ENCODE data around the gene COG5. TPM values are rescaled to one million over a fixed set of nuclear protein-coding genes. Genes with fewer than 3 reads are reported as not detected.

The COG5 gene
- total RNA-seq, 4 donors from 2014 or later: 20.8 to 49.7 (median 25.7) TPM

DNA sequence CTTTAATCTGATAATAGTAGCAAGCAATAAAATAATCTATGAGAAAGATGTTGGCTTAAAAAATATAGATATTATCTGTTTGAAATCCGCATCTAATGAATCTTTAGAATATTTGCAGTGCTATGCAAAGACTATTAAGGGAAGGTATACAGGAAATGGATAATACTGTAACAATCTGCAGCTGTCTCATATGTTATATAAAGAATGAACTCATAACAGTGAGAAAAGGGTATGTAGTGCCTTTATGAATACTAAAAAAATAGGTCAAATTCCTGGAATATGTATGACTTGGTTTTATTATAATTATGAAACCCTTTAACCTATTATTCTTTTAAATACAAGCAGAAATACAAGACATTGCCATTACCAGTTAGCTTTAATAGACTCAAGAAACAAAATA is 198.9 kb downstream of the COG5 start:
- no peak overlapping the region for H3K27ac ChIP-seq
- no peak for DNase-seq
- in situ Hi-C loops (cut with MboI; ENCODE audit: low sequenced_read_pairs in 4 of 4) (no loop called here), intact Hi-C loops (cut with DNase I; ENCODE audit: low total_unique reads) (no loop called here)
- H3K36me3 ChIP-seq: peaks cover 0 to 25% of the 10 kb centered on the region in 2 donors
- H3K9me3 ChIP-seq: peaks cover 0 to 6% (median 0%) of the 10 kb centered on the region in 3 donors
- no peaks in the 10 kb centered on the region for H3K27me3 ChIP-seq
- H3K4me1 ChIP-seq: no peaks in the 10 kb centered on the region
- TF ChIP-seq CTCF (IDR thresholded peaks at IDR 0.05 in 4 of 5, conservative IDR thresholded peaks at IDR 0.05 in 1 of 5) (no peak), POLR2A (IDR thresholded peaks at IDR 0.05) (no peak)
- H3K4me3 ChIP-seq: no peak overlapping the region
- ATAC-seq: no peak

DNA sequence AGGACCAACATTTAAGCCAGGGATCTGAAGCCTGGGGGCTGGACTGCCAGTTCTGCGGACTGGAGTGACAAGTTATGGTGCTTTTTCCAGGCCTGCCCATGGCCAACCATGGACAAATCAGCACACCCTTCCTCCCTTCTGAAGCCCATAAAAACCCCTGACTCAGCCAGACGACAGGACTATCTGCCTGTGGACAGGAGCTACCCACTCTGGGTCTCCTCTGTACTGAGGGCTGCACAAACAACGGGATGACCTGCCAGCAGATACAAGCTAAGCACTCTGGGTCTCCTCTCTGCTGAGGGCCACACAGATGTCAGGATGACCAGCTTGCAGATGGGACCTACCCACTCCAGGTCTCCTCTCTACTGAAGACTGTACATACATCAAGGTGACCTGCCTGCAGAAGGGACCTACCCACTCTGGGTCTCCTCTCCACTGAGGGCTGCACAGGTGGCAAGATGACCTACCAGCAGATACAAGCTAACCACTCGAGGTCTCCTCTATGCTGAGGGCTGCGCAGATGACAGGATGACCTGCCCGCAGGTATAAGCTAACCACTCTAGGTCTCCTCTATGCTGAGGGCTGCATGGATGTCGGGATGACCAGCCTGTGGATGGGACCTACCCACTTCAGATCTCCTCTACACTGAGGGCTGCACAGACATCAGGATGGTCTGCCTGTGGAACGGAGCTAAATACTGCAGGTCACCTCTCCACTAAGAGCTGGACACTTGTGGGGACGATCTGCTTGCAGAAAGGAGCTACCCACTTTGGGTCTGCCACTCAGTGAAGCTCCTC is 204.0 kb downstream of the COG5 start:
- Histone ChIP-seq H3K27ac (no peak overlapping the region), H3K9me3 (peaks cover 0 to 7% (median 0%) of the 10 kb centered on the region in 3 donors), H3K4me1 (no peaks in the 10 kb centered on the region), H3K4me3 (no peak overlapping the region), H3K27me3 (no peaks in the 10 kb centered on the region), H3K36me3 (peaks cover 0 to 34% of the 10 kb centered on the region in 2 donors)
- ATAC-seq (no peak), DNase-seq (no peak)
- in situ Hi-C loops (cut with MboI; ENCODE audit: low sequenced_read_pairs in 4 of 4): no loop called here
- intact Hi-C loops (cut with DNase I; ENCODE audit: low total_unique reads): no loop called here
- TF ChIP-seq CTCF (IDR thresholded peaks at IDR 0.05 in 4 of 5, conservative IDR thresholded peaks at IDR 0.05 in 1 of 5) (no peak), POLR2A (IDR thresholded peaks at IDR 0.05) (no peak)

DNA sequence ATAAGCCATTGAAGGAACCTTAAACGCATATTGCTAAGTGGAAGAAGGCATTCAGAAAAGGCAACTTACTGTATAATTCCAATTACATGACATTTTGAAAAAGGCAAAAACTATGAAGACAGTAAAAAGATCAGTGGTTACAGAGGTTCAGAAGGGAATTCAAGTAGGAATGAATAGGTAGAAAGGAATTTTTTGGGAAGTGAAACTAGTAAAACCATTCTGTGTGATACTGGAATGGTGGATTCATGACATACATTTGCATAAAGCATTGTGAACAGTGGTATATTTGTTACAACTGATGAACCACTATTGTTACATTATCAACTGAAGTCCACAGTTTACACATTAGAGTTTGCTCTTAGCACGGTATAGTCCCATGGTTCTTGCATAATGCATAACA is 208.1 kb downstream of the COG5 start:
- no peaks in the 10 kb centered on the region for H3K4me1 ChIP-seq
- in situ Hi-C loops (cut with MboI; ENCODE audit: low sequenced_read_pairs in 4 of 4): no loop called here
- TF ChIP-seq POLR2A (IDR thresholded peaks at IDR 0.05) (no peak), CTCF (IDR thresholded peaks at IDR 0.05 in 4 of 5, conservative IDR thresholded peaks at IDR 0.05 in 1 of 5) (no peak)
- no peak for ATAC-seq
- H3K27ac ChIP-seq: no peak overlapping the region
- H3K27me3 ChIP-seq: no peaks in the 10 kb centered on the region
- DNase-seq: no peak
- no peak overlapping the region for H3K4me3 ChIP-seq
- intact Hi-C loops (cut with DNase I; ENCODE audit: low total_unique reads): no loop called here
- peaks cover 0 to 7% (median 0%) of the 10 kb centered on the region in 3 donors for H3K9me3 ChIP-seq
- H3K36me3 ChIP-seq: peaks cover 0 to 17% of the 10 kb centered on the region in 2 donors

DNA sequence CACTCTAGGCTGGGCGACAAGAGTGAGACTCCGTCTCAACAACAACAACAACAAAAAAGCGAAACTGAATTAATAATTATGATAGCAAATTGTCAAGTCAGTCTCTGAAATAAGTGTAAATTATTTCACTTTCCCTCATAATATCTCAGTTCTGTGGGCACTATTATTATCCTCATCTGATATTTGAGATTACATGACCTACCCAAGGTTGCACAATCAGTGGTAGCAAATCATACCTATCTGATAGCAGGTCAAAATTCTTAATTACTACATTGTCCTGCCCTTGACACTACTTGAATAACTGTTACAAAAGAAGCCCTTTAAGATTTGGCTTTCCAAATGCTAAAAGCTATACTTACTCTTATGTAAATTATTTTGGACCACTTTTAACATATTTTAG is 209.1 kb downstream of the COG5 start:
- H3K4me3 ChIP-seq: no peak overlapping the region
- in situ Hi-C loops (cut with MboI; ENCODE audit: low sequenced_read_pairs in 4 of 4) (no loop called here), intact Hi-C loops (cut with DNase I; ENCODE audit: low total_unique reads) (no loop called here)
- no peak for ATAC-seq
- H3K36me3 ChIP-seq: peaks cover 0 to 7% of the 10 kb centered on the region in 2 donors
- H3K4me1 ChIP-seq: no peaks in the 10 kb centered on the region
- DNase-seq: no peak
- TF ChIP-seq CTCF (IDR thresholded peaks at IDR 0.05 in 4 of 5, conservative IDR thresholded peaks at IDR 0.05 in 1 of 5) (no peak), POLR2A (IDR thresholded peaks at IDR 0.05) (no peak)
- H3K9me3 ChIP-seq: no peaks in the 10 kb centered on the region
- no peaks in the 10 kb centered on the region for H3K27me3 ChIP-seq
- no peak overlapping the region for H3K27ac ChIP-seq
